NCI-H774 (cell line): ENCODE results near the gene PHPT1.
"Not testable (repeated sequence)": the region's sequence is repeated elsewhere in the genome, so short reads cannot be mapped to it uniquely, and the experiment has no call there.

Experiments
- DNase-seq: peaks from one replicate; lab custom pipeline; 2025; lab: John Stamatoyannopoulos, UW

Gene PHPT1

DNA sequence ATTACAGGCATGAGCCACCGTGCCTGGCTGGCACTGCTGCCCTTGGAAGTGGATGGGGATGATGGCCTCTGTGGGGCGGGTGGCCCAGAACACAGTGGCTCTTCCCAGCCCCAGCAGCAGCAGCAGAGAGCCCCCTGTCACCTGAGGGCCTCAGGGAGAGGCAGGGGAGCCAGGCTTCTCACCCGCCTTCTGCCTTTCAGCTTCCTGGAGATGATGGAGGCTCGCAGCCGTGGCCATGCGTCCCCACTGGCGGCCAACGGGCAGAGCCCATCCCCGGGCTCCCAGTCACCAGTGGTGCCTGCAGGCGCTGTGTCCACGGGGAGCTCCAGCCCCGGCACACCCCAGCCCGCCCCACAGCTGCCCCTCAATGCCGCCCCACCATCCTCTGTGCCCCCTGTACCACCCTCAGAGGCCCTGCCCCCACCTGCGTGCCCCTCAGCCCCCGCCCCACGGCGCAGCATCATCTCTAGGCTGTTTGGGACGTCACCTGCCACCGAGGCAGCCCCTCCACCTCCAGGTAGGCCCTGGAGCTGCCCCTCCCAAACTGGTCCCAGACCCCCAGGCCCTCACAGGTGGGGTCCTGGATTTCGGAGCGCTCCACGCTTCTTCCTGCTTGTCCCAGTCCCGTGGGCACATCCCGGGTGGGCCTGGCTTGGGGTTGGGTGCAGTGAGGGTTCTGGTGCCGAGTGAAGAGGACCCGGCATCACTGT, 11.9 kb upstream of the PHPT1 start:
- no peak for DNase-seq

- DNase-seq, result not testable (repeated sequence)
Measured at GRCh38 chr9:136837856-136838277, 11.3 kb upstream of the PHPT1 start.

- no peak for DNase-seq
Measured at GRCh38 chr9:136838314-136839228, 10.6 kb upstream of the PHPT1 start.

- no peak for DNase-seq
Measured at GRCh38 chr9:136839229-136840139, 9.7 kb upstream of the PHPT1 start.

- DNase-seq, result no peak
Measured at GRCh38 chr9:136840140-136840876, 8.9 kb upstream of the PHPT1 start.

DNA sequence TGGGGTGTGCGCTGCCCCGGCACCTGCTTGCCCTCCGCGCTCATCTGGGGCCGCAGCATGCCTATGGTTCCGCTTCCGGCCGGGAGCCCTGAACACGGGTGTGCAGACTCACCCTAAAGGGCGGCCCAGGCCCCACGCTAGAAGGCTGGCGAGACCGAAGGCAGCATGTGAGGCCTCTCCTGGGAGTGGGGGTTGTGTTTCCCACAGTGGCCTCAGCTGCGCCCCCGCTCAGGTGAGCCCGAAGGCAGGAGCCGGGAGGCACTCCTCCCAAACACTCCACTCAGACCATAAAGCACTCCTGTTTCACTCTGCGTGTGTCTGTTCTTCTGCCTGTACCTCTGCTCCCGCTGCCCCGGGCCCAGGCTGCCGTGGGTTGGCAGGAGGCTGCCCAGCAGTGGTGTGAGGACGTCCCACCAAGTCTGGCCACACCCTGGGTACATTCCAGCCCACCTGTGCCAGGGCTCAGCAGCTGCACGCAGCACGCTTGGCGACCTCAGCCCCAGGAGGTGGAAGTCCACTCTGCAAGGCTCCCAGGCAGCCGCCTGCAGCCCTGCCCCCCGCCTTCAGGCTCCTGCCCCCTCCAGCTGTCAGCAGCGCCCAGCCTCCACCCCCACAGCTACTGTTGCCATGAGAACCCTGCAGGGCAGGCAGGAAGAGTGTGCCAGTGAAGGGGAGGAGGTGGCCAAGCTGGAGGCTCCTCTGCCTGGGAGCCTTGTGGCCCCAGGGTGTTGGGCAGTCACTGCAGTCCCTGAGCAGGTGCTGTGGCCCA, 8.1 kb upstream of the PHPT1 start:
- peak; percentile 79 for DNase-seq

DNA sequence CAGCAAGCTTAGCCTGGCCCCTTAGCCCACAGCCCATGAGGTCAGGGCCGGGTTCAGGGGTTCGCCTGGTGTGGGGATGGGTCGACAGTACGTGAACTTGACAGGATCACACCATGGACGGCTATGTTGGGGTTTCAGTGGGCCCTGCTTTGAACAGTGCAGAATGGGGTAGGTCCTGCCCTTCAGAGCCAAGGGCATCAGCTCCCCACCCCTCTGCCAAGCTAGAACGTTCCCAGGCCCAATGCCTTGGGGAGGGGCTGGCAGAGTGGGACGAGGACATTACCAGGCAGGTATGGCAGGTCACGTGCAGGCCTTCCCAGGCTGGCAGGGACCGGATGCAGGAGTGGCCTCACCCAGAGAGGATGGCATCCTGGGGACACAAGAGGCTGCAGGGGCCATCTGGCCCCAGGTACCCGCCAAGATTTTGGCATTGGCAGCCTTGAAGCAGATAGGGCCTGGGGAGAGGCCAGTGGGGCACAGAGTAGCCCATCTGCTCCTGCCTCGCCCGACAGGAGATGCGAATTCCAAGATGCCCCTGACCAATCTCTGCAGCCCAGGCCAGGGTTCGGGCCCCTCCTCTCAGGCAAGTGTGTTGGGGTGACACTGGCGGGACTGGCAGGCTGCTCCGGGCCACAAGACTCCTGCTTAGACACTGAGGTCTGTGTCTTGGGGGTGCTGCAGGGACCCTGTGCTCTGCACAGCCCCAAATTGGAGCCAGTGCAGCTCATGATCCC, 7.4 kb upstream of the PHPT1 start:
- not testable (repeated sequence) for DNase-seq

DNA sequence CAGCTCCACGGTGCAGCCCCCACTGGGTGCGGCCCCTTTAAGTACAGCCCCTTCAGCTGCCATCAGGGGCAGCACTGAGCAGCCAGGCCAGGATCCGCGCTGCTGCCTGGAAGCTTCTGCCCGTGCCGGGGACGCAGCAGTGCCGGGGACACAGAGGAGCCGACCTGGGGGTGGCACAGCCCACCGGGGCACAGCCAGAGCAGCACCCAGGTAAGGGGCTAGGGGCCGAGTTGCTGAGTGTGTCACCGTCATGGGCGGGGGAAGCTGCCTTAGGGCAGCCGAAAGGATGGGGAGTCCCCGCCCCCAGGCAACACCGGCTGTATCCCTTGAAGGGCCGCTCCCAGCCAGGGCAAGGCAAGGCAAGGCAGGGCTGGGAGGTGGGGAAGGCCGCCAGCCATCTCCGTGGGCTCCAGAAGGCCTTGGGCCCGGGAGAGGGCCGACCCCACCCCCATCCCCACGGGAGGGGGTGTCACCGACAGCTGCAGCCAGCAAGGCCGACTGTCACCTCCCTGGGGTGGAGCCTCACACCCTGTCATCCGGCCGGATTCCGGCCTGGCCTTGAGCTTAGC, 6.7 kb upstream of the PHPT1 start, which contains the start of gene AJM1:
AJM1 (plus strand) TSS at position 99 of the 569 bp plus-strand sequence. CDS start 1,937 bp downstream, outside the sequence.
- DNase-seq, result peak; percentile 46

DNA sequence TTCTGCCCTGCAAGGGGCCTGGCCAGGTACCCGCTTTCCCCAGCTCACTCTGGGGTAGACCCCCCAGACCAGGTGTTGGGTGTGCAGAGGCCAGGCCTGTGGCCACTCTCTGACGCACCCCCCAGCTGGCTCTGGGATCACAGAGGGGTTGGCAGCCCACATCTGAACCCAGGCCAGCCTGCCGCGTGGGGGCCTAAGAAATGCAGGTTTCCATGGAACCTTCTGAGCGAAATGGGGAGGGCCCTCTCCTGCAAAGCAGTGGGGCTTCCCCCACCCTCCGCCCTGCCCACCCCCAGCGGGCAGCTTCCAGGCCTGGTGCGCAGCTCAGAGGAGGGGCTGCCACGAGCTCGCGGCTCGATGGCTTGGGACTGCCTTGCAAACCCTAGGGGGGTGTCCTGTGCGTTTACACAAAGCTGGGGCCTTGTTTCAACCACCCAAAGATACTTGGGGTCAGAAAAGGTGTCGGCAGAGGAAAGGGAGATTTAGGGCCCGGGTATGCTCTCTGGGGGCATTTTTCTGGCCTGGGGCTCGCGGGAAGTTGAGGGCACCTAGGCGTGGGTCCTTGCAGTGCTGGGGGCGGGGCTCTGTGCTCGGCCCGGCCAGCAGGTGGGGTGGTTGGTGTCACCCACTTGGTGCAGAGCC, 5.9 kb upstream of the PHPT1 start:
- not testable (repeated sequence) for DNase-seq

- not testable (repeated sequence) for DNase-seq
Measured at GRCh38 chr9:136843801-136844740, 5.1 kb upstream of the PHPT1 start.

DNA sequence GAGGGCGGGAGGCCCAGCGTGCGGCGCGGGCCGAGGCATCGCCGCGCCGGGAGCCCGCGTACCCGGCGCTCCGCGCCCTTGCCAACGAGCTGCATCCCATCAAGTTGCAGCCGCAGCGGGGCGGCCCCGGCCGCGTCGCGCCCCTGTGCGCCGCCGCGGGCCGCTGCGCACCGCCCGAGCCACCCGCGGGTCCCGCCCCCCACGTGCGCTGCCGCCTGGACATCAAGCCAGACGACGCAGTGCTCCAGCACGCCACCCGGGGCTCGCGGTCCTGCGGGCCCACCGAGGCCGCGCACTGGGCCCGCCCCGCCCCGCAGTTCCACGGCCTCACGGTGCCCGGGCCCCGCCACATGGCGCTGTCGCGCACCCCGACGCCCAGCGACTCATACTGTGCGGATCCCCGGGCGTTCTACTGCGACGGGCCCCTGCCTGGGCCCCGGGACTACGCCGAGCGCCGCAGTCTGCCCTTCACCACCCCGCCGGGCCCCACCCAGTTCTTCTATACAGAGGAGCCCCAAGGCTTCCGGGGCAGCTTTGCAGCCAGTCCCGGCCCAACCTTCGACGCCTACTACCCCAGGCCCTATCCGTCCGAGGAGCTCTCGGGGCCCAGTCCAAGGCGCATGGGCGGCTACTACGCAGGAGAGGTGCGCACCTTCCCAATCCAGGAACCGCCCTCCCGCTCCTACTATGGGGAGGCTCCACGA, 4.3 kb upstream of the PHPT1 start:
- DNase-seq, result no peak

- no peak for DNase-seq
Measured at GRCh38 chr9:136845465-136846260, 3.5 kb upstream of the PHPT1 start.

GRCh38 chr9:136846376-136847087, 2.7 kb upstream of the PHPT1 start:
- no peak for DNase-seq

- peak; percentile 45 for DNase-seq
Measured at GRCh38 chr9:136847088-136847825, 2.0 kb upstream of the PHPT1 start.
